ENCODE data around the gene SAMM50.
A peak's percentile ranks its signal among the peaks of the same experiment; 100 is the strongest.

GRCh38 chr22:43945632-43946383 is 9.4 kb upstream of the SAMM50 start:
- TF ChIP-seq CTCF (IDR thresholded peaks at IDR 0.05; ENCODE audit: low read depth, low read length, poor library complexity, severe bottlenecking) (peak; percentile 95), EZH2phosphoT487 (IDR thresholded peaks at IDR 0.05; ENCODE audit: borderline replicate concordance, low read length) (no peak)
